Esophagus squamous epithelium (tissue), 5 donors: ENCODE data around the gene BTBD2. TPM values are rescaled to one million over a fixed set of nuclear protein-coding genes. Genes with fewer than 3 reads are reported as not detected.
"Not testable (repeated sequence)": the region's sequence is repeated elsewhere in the genome, so short reads cannot be mapped to it uniquely, and the experiment has no call there.

Source experiments
- DNase-seq: peaks from one replicate; lab custom pipeline; 2025; lab: John Stamatoyannopoulos, UW
- H3K27ac ChIP-seq, 4 donors: fragments of 200-600 bp; sonication (generic); one replicate each; pipeline ENCODE4 v1.5.1; 2016 to 2019; ENCODE audit warnings: mild to moderate bottlenecking in 1 of 4
- H3K27me3 ChIP-seq, 4 donors: fragments of 200-600 bp; sonication (generic); 1 replicate in 3 of 4; 2 replicates in 1 of 4; pipeline versions ENCODE4 v1.5.1 to v1.6.0; 2017 to 2021; ENCODE audit warnings: antibody characterized with exemption in 1 of 4
- H3K36me3 ChIP-seq, 3 donors: fragments of 200-600 bp; sonication (generic); one replicate each; pipeline ENCODE4 v1.5.1; 2016 to 2019
- H3K4me1 ChIP-seq, 3 donors: fragments of 200-600 bp; sonication (generic); one replicate each; pipeline ENCODE4 v1.5.1; 2017 to 2019
- H3K4me3 ChIP-seq, 4 donors: fragments of 200-600 bp; sonication (generic); 1 replicate in 3 of 4; 2 replicates in 1 of 4; pipeline ENCODE4 v1.5.1; 2016 to 2019; ENCODE audit warnings: mild to moderate bottlenecking in 2 of 4, moderate library complexity in 1 of 4
- H3K9me3 ChIP-seq, 3 donors: fragments of 200-600 bp; sonication (generic); one replicate each; pipeline ENCODE4 v1.5.1; 2016 to 2019
- CTCF ChIP-seq, 6 experiments: fragments of 450-650 bp in 4 of 6; fragments of 200-600 bp in 2 of 6; sonication (generic) in 2 of 6; IDR thresholded peaks; one replicate each; pipeline ENCODE4 v1.5.1; 2016 to 2019; ENCODE audit warnings: antibody characterized with exemption in 6 of 6, mild to moderate bottlenecking in 4 of 6, moderate library complexity in 4 of 6
- POLR2A ChIP-seq, 4 donors: fragments of 450-650 bp; IDR thresholded peaks; one replicate each; pipeline ENCODE4 v1.6.1; 2017; ENCODE audit warnings: antibody characterized with exemption in 4 of 4, mild to moderate bottlenecking in 4 of 4, moderate library complexity in 3 of 4
- WGBS, 2 donors: methylation state at CpG; one replicate each; pipeline ENCODE4 v1.1.5; 2018; 5-methylcytosine and 5-hydroxymethylcytosine counted together
- intact Hi-C: fragments of 100-400 bp; cut with DNase I; formaldehyde crosslinking; loops from one replicate; pipeline ENCODE4 v1.15.0; 2022
- total RNA-seq, 4 donors: library from RNA; depleted of rRNA; stranded (reverse); fragments of >200 nt; gene quantifications; one replicate each; pipeline ENCODE4 v1.1.0, GENCODE V29; 2016
- donor health status: DM: yes; HTN: yes; CAD: no.

Gene BTBD2
- total RNA-seq, 4 donors from 2014 or later = 42.3 to 79.0 (median 63.8) TPM

GRCh38 chr19:1992759-1993260, 22.7 kb downstream of the BTBD2 start:
- Histone ChIP-seq H3K36me3 (peaks cover 20 to 98% (median 42%) of the 10 kb centered on the region in 3 donors), H3K27ac (no peak overlapping the region), H3K4me1 (no peaks in the 10 kb centered on the region), H3K27me3 (no peaks in the 10 kb centered on the region), H3K9me3 (no peaks in the 10 kb centered on the region), H3K4me3 (no peak overlapping the region)
- TF ChIP-seq CTCF (IDR thresholded peaks at IDR 0.05) (no peak), POLR2A (IDR thresholded peaks at IDR 0.05) (no peak)
- WGBS, 2 donors = 96% methylated on average over 5 of the region's 44 CpGs; no CpG with 5 or more reads in 1 of the 2 donors
- intact Hi-C loops = no loop called here
- DNase-seq = no peak

DNA sequence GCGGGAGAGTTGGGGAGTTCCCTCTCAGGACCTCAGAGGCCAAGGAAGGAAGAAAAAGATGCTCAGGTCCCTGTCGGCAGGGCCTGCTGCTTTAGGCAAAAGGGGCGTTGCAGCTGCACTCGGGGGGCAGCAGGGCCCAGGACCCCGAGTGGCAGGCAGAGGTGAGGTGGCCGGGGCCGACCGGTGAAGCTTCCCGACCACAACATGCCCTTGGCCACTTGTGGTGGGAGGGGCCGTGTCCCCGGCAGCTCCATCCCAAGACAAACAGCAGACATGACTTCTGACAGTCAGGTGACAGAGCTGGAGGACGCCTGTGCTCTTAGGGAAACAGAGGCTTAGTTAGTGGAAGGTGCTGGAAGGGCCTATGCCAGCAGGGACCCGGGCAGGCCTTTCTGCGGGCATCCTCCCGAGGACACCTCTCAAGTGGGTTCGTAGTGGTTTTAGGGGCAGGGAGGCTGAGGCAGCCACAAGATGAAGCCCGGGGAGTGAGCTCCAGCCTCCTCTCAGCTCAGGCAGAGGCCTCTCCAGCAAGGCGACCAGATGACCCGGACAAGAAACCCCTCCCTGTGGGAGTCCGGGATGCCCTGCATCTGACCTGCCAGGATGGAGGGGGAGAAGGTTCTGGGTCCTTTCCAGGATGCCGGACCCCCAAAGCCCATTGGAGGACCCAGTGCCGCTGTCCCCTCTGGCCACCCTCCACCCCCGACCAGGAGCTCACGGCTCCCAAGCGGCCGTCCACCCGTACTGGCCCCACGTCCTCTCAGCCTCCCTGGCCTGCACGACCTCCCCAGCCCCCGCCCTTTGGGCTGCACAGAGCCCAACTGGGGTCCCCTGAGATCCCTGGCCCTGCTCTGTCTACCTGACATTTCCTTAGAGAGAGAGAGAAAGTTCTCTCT, 24.2 kb downstream of the BTBD2 start:
- no peak overlapping the region for H3K4me3 ChIP-seq
- H3K36me3 ChIP-seq = peaks cover 34 to 98% (median 51%) of the 10 kb centered on the region in 3 donors
- intact Hi-C loops = no loop called here
- DNase-seq = no peak
- no peaks in the 10 kb centered on the region for H3K27me3 ChIP-seq
- H3K4me1 ChIP-seq = no peaks in the 10 kb centered on the region
- 82 to 92% methylated on average over 16 of the region's 30 CpGs for WGBS, 2 donors
- no peaks in the 10 kb centered on the region for H3K9me3 ChIP-seq
- no peak for TF ChIP-seq POLR2A (IDR thresholded peaks at IDR 0.05)
- TF ChIP-seq CTCF (IDR thresholded peaks at IDR 0.05) = no peak
- H3K27ac ChIP-seq = no peak overlapping the region

- H3K36me3 ChIP-seq = peaks cover 43 to 98% (median 56%) of the 10 kb centered on the region in 3 donors
- H3K4me3 ChIP-seq = no peak overlapping the region
- H3K27me3 ChIP-seq = no peaks in the 10 kb centered on the region
- H3K9me3 ChIP-seq = no peaks in the 10 kb centered on the region
- H3K4me1 ChIP-seq = no peaks in the 10 kb centered on the region
- H3K27ac ChIP-seq = no peak overlapping the region
- TF ChIP-seq POLR2A (IDR thresholded peaks at IDR 0.05) (no peak), CTCF (IDR thresholded peaks at IDR 0.05) (no peak)
- no peak for DNase-seq
- WGBS, 2 donors = 93% methylated on average over 10 of the region's 34 CpGs; no CpG with 5 or more reads in 1 of the 2 donors
- intact Hi-C loops = no loop called here
Measured at GRCh38 chr19:1990230-1991017, 25.1 kb downstream of the BTBD2 start.

GRCh38 chr19:1989513-1990229, 25.8 kb downstream of the BTBD2 start:
- TF ChIP-seq CTCF (IDR thresholded peaks at IDR 0.05) (no peak), POLR2A (IDR thresholded peaks at IDR 0.05) (no peak)
- no peak overlapping the region for H3K4me3 ChIP-seq
- H3K9me3 ChIP-seq = no peaks in the 10 kb centered on the region
- no peak for DNase-seq
- intact Hi-C loops = no loop called here
- 90% methylated on average over 9 of the region's 40 CpGs; no CpG with 5 or more reads in 1 of the 2 donors for WGBS, 2 donors
- no peak overlapping the region for H3K27ac ChIP-seq
- H3K27me3 ChIP-seq = no peaks in the 10 kb centered on the region
- H3K36me3 ChIP-seq = peaks cover 50 to 100% (median 56%) of the 10 kb centered on the region in 3 donors
- H3K4me1 ChIP-seq = no peaks in the 10 kb centered on the region

GRCh38 chr19:1988464-1988863, 27.1 kb downstream of the BTBD2 start:
- intact Hi-C loops, DNase-seq, H3K27me3 ChIP-seq, H3K4me1 ChIP-seq, H3K4me3 ChIP-seq, H3K27ac ChIP-seq, H3K9me3 ChIP-seq: not testable (repeated sequence)
- H3K36me3 ChIP-seq = peaks cover 52 to 100% (median 56%) of the 10 kb centered on the region in 3 donors
- 78 to 89% methylated on average over 10 of the region's 10 CpGs for WGBS, 2 donors
